Measurements from ENCODE around the gene KPRP. TPM values are rescaled to one million over a fixed set of nuclear protein-coding genes. Genes with fewer than 3 reads are reported as not detected.

KPRP gene
- total RNA-seq, 1 donor from 2014 or later, result not detected

- no peak for DNase-seq (ENCODE audit: extremely low spot score, unreplicated experiment)
- no peaks in the 10 kb centered on the region for H3K27me3 Mint-ChIP-seq (ENCODE audit: unreplicated experiment)
- H3K27ac Mint-ChIP-seq (ENCODE audit: unreplicated experiment), result no peak overlapping the region
- TF ChIP-seq, protein P1, sequence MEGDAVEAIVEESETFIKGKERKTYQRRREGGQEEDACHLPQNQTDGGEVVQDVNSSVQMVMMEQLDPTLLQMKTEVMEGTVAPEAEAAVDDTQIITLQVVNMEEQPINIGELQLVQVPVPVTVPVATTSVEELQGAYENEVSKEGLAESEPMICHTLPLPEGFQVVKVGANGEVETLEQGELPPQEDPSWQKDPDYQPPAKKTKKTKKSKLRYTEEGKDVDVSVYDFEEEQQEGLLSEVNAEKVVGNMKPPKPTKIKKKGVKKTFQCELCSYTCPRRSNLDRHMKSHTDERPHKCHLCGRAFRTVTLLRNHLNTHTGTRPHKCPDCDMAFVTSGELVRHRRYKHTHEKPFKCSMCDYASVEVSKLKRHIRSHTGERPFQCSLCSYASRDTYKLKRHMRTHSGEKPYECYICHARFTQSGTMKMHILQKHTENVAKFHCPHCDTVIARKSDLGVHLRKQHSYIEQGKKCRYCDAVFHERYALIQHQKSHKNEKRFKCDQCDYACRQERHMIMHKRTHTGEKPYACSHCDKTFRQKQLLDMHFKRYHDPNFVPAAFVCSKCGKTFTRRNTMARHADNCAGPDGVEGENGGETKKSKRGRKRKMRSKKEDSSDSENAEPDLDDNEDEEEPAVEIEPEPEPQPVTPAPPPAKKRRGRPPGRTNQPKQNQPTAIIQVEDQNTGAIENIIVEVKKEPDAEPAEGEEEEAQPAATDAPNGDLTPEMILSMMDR (IDR thresholded peaks at IDR 0.05), result no peak
- no peaks in the 10 kb centered on the region for H3K4me1 Mint-ChIP-seq (ENCODE audit: unreplicated experiment)
- no peak overlapping the region for H3K4me3 Mint-ChIP-seq (ENCODE audit: unreplicated experiment)
- peaks cover 30% of the 10 kb centered on the region for H3K9me3 Mint-ChIP-seq (ENCODE audit: unreplicated experiment)
- H3K36me3 Mint-ChIP-seq (ENCODE audit: unreplicated experiment), result no peaks in the 10 kb centered on the region
Measured at GRCh38 chr1:152737997-152738396, 19.8 kb upstream of the KPRP start.

- Mint-ChIP-seq H3K9me3 (ENCODE audit: unreplicated experiment) (peaks cover 29% of the 10 kb centered on the region), H3K36me3 (ENCODE audit: unreplicated experiment) (no peaks in the 10 kb centered on the region)
- TF ChIP-seq, protein P1 (IDR thresholded peaks at IDR 0.05), result no peak
Measured at GRCh38 chr1:152739841-152740240, 18.0 kb upstream of the KPRP start.

GRCh38 chr1:152741656-152742055 is 16.2 kb upstream of the KPRP start:
- H3K27me3 Mint-ChIP-seq (ENCODE audit: unreplicated experiment), result no peaks in the 10 kb centered on the region
- TF ChIP-seq, protein P1 (IDR thresholded peaks at IDR 0.05), result no peak
- H3K9me3 Mint-ChIP-seq (ENCODE audit: unreplicated experiment), result peaks cover 23% of the 10 kb centered on the region
- no peaks in the 10 kb centered on the region for H3K4me1 Mint-ChIP-seq (ENCODE audit: unreplicated experiment)
- H3K4me3 Mint-ChIP-seq (ENCODE audit: unreplicated experiment), result no peak overlapping the region
- no peak for DNase-seq (ENCODE audit: extremely low spot score, unreplicated experiment)
- H3K27ac Mint-ChIP-seq (ENCODE audit: unreplicated experiment), result no peak overlapping the region
- no peaks in the 10 kb centered on the region for H3K36me3 Mint-ChIP-seq (ENCODE audit: unreplicated experiment)

More at GRCh38 chr1:152739841-152740240, 18.0 kb upstream of the KPRP start:
- Mint-ChIP-seq H3K27ac (ENCODE audit: unreplicated experiment) (no peak overlapping the region), H3K4me1 (ENCODE audit: unreplicated experiment) (no peaks in the 10 kb centered on the region), H3K4me3 (ENCODE audit: unreplicated experiment) (no peak overlapping the region), H3K27me3 (ENCODE audit: unreplicated experiment) (no peaks in the 10 kb centered on the region)
- DNase-seq (ENCODE audit: extremely low spot score, unreplicated experiment), result no peak

DNA sequence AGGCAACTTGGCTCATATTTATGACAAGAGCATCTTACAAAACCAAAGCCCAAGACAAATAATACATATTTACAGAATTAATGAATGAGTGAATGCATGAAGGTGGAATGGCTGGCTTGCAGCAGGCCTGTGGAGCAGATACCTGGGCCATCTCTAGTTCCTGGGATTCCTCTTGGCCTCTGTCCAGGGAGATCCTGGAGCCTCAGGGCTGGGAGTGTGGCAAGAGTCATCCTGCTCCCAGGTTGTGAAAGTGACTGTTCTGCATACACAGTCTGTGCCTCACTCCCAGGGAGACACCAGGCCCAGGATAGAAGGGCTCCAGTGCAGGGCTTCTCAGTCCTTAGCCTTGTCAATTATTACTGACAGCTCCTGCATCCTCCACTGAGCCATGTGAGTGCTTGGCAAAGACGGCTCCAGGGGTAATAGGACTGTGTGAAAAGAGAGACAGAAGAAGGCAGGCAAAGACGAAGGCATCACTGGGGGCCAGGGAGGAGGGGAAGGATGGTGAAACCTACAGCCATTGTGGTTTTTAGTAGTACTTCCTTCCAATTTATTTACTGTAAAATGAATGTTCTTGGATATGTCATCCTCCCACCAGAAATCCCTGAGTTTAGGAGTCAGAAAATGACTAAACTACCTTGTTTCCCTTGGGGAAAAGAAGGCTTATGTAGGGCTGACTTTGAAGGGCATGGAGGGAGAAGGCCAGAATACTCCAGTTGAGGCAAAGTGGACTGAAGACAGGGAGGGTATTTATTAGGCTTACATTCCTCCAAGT is 14.3 kb upstream of the KPRP start:
- TF ChIP-seq, protein P1 (IDR thresholded peaks at IDR 0.05), result no peak
- H3K27ac Mint-ChIP-seq (ENCODE audit: unreplicated experiment), result no peak overlapping the region
- no peak for DNase-seq (ENCODE audit: extremely low spot score, unreplicated experiment)
- H3K4me3 Mint-ChIP-seq (ENCODE audit: unreplicated experiment), result no peak overlapping the region
- H3K36me3 Mint-ChIP-seq (ENCODE audit: unreplicated experiment), result no peaks in the 10 kb centered on the region
- peaks cover 19% of the 10 kb centered on the region for H3K9me3 Mint-ChIP-seq (ENCODE audit: unreplicated experiment)
- no peaks in the 10 kb centered on the region for H3K4me1 Mint-ChIP-seq (ENCODE audit: unreplicated experiment)
- no peaks in the 10 kb centered on the region for H3K27me3 Mint-ChIP-seq (ENCODE audit: unreplicated experiment)

- no peaks in the 10 kb centered on the region for H3K36me3 Mint-ChIP-seq (ENCODE audit: unreplicated experiment)
- H3K4me1 Mint-ChIP-seq (ENCODE audit: unreplicated experiment), result no peaks in the 10 kb centered on the region
- no peak overlapping the region for H3K4me3 Mint-ChIP-seq (ENCODE audit: unreplicated experiment)
- no peak overlapping the region for H3K27ac Mint-ChIP-seq (ENCODE audit: unreplicated experiment)
- peaks cover 14% of the 10 kb centered on the region for H3K9me3 Mint-ChIP-seq (ENCODE audit: unreplicated experiment)
- no peak for DNase-seq (ENCODE audit: extremely low spot score, unreplicated experiment)
- TF ChIP-seq, protein P1 (IDR thresholded peaks at IDR 0.05), result no peak
- H3K27me3 Mint-ChIP-seq (ENCODE audit: unreplicated experiment), result no peaks in the 10 kb centered on the region
Measured at GRCh38 chr1:152745289-152745704, 12.5 kb upstream of the KPRP start.

All from osteocyte (in vitro differentiated cells).